ENCODE data around the gene GRID1.

The GRID1 gene

GRCh38 chr10:86255405-86256251 is 111.0 kb downstream of the GRID1 start:
- no peak overlapping the region for H3K4me3 ChIP-seq (ENCODE audit: control insufficient read depth, low read depth, low read length)
- no peak for DNase-seq (ENCODE audit: low read depth)
- TF ChIP-seq, protein P1, sequence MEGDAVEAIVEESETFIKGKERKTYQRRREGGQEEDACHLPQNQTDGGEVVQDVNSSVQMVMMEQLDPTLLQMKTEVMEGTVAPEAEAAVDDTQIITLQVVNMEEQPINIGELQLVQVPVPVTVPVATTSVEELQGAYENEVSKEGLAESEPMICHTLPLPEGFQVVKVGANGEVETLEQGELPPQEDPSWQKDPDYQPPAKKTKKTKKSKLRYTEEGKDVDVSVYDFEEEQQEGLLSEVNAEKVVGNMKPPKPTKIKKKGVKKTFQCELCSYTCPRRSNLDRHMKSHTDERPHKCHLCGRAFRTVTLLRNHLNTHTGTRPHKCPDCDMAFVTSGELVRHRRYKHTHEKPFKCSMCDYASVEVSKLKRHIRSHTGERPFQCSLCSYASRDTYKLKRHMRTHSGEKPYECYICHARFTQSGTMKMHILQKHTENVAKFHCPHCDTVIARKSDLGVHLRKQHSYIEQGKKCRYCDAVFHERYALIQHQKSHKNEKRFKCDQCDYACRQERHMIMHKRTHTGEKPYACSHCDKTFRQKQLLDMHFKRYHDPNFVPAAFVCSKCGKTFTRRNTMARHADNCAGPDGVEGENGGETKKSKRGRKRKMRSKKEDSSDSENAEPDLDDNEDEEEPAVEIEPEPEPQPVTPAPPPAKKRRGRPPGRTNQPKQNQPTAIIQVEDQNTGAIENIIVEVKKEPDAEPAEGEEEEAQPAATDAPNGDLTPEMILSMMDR (conservative IDR thresholded peaks at IDR 0.05; ENCODE audit: control insufficient read depth, insufficient read depth, low read depth, low read length): no peak

- no peak overlapping the region for H3K4me3 ChIP-seq (ENCODE audit: control insufficient read depth, low read depth, low read length)
- no peak for DNase-seq (ENCODE audit: low read depth)
Measured at GRCh38 chr10:86254526-86255174, 111.9 kb downstream of the GRID1 start.

DNA sequence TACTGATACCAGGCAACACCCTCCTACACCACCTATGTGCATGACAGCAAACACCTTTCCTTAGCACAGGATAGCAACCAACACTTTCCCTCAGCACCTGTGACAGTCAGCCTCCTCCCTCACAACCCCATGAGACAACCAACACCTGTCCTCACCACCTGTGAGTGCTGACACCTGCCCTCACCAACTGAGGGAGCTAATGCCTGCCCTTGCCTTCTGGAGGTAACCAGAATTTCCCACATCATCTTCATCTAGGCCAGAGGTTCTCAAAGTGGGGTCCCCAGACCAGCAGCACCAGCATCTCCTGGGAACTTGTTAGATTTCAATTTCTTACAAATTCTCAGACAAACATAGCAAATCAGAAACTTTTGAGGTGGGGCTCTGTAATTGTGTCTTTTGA is 112.5 kb downstream of the GRID1 start:
- DNase-seq (ENCODE audit: low read depth): no peak
- TF ChIP-seq, protein P1 (conservative IDR thresholded peaks at IDR 0.05; ENCODE audit: control insufficient read depth, insufficient read depth, low read depth, low read length): no peak
- H3K4me3 ChIP-seq (ENCODE audit: control insufficient read depth, low read depth, low read length): no peak overlapping the region

More at GRCh38 chr10:86254526-86255174, 111.9 kb downstream of the GRID1 start:
- TF ChIP-seq, protein P1 (conservative IDR thresholded peaks at IDR 0.05; ENCODE audit: control insufficient read depth, insufficient read depth, low read depth, low read length): no peak

- no peak overlapping the region for H3K4me3 ChIP-seq (ENCODE audit: control insufficient read depth, low read depth, low read length)
- TF ChIP-seq, protein P1 (conservative IDR thresholded peaks at IDR 0.05; ENCODE audit: control insufficient read depth, insufficient read depth, low read depth, low read length): no peak
- no peak for DNase-seq (ENCODE audit: low read depth)
Measured at GRCh38 chr10:86253091-86254072, 113.2 kb downstream of the GRID1 start.

DNA sequence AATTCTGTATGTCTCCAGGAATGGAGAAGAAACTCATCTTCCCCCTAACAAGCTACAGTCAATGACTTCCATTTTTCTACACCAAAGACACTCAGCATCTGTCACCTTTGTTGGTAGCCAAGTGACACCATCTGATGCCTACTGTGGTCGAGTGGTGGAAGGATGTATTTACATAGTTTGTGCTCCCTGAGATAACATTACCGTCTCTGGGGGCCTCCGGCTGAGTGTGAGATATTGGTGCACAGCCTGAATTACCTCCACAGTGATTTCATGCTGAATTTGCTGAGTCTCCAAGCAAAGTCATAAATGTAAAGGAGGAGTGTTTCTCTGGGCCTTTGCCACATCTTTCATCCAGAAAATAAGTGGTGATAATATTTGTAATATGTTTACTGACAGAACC is 114.0 kb downstream of the GRID1 start:
- TF ChIP-seq, protein P1 (conservative IDR thresholded peaks at IDR 0.05; ENCODE audit: control insufficient read depth, insufficient read depth, low read depth, low read length): no peak
- no peak overlapping the region for H3K4me3 ChIP-seq (ENCODE audit: control insufficient read depth, low read depth, low read length)
- DNase-seq (ENCODE audit: low read depth): no peak

DNA sequence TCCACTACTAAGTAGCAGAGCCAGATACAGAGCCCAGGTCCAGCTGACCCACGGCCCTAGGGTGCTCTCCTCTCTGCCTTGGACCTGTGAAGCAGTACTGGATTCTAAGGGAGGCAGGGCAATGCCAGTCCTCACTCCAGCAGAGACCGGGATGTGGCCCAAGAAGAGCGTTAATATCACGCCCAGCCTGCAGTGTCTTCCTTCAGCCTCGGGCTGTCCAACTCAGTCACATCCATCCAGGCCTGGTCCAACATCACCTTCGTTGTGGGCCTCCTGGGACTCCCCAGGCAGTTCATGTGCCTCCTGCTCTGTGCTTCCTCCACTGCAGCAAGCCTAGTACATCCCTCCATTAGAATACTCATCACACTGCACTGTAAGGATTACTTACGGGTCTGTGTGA is 114.5 kb downstream of the GRID1 start:
- TF ChIP-seq, protein P1 (conservative IDR thresholded peaks at IDR 0.05; ENCODE audit: control insufficient read depth, insufficient read depth, low read depth, low read length): no peak
- no peak for DNase-seq (ENCODE audit: low read depth)
- no peak overlapping the region for H3K4me3 ChIP-seq (ENCODE audit: control insufficient read depth, low read depth, low read length)

Data from fibroblast of mammary gland (primary cell).